Mesenchymal stem cell (in vitro differentiated cells and primary cell): ENCODE measurements around the gene SCYL3.

Source experiments
- DNase-seq: peaks from one replicate; pipeline ENCODE4 v3.0.0-alpha.2; 2013
- H2AFZ ChIP-seq: one replicate; pipeline ENCODE4 v1.6.1; 2013; ENCODE audit warnings: low read depth, mild to moderate bottlenecking, control low read depth, inconsistent platforms, low read length, moderate library complexity
- H2AK5ac ChIP-seq: 2 replicates; pipeline ENCODE4 v1.6.1; 2013; ENCODE audit warnings: low read length, moderate library complexity, mild to moderate bottlenecking, inconsistent platforms; ENCODE audit not compliant: severe bottlenecking
- H2BK120ac ChIP-seq: one replicate; pipeline ENCODE4 v1.6.1; 2013; ENCODE audit warnings: low read depth, mild to moderate bottlenecking, inconsistent platforms, low read length, moderate library complexity
- H2BK12ac ChIP-seq, 2 experiments: one replicate each; pipeline ENCODE4 v1.6.1; 2013; ENCODE audit warnings: inconsistent platforms in 2 of 2, low read length in 2 of 2, mild to moderate bottlenecking in 2 of 2, moderate library complexity in 2 of 2, control low read depth in 1 of 2
- H2BK15ac ChIP-seq: one replicate; pipeline ENCODE4 v1.6.1; 2013; ENCODE audit warnings: mild to moderate bottlenecking, low read depth, inconsistent platforms; ENCODE audit not compliant: poor library complexity, severe bottlenecking
- H2BK5ac ChIP-seq: 2 replicates; pipeline ENCODE4 v1.6.1; 2013; ENCODE audit warnings: low read depth, mild to moderate bottlenecking, low read length, control low read depth, inconsistent platforms; ENCODE audit not compliant: poor library complexity, severe bottlenecking
- H3K14ac ChIP-seq, 2 experiments: one replicate each; pipeline ENCODE4 v1.6.1; 2013; ENCODE audit warnings: inconsistent platforms in 2 of 2, low read length in 2 of 2, control low read depth in 1 of 2, mild to moderate bottlenecking in 1 of 2, moderate library complexity in 1 of 2
- H3K18ac ChIP-seq, 2 experiments: one replicate each; pipeline ENCODE4 v1.6.1; 2013; ENCODE audit warnings: inconsistent platforms in 2 of 2, low read length in 2 of 2, control low read depth in 1 of 2, low read depth in 1 of 2, mild to moderate bottlenecking in 1 of 2
- H3K23ac ChIP-seq, 2 experiments: one replicate each; pipeline ENCODE4 v1.6.1; 2013; ENCODE audit warnings: inconsistent platforms in 2 of 2, low read length in 2 of 2, mild to moderate bottlenecking in 2 of 2, moderate library complexity in 2 of 2, control low read depth in 1 of 2
- H3K27ac ChIP-seq: 2 replicates; pipeline ENCODE4 v1.5.1; 2013; ENCODE audit warnings: mild to moderate bottlenecking, moderate library complexity, low read length, control low read depth, inconsistent platforms; ENCODE audit not compliant: poor library complexity, severe bottlenecking
- H3K27me3 ChIP-seq, 2 experiments: 2 replicates each; pipeline versions ENCODE4 v1.6.1 to v1.7.0; 2013; ENCODE audit warnings: low read length in 2 of 2, mild to moderate bottlenecking in 2 of 2, moderate library complexity in 2 of 2, control low read depth in 1 of 2, inconsistent platforms in 1 of 2; ENCODE audit not compliant: control insufficient read depth in 1 of 2, insufficient read depth in 1 of 2
- H3K36me3 ChIP-seq, 2 experiments: 2 replicates each; pipeline versions ENCODE4 v1.6.1 to v1.7.0; 2013; ENCODE audit warnings: low read length in 2 of 2, control low read depth in 1 of 2, inconsistent platforms in 1 of 2, low read depth in 1 of 2, mild to moderate bottlenecking in 1 of 2; ENCODE audit not compliant: insufficient read depth in 2 of 2, control insufficient read depth in 1 of 2
- H3K4ac ChIP-seq, 2 experiments: one replicate each; pipeline ENCODE4 v1.6.1; 2013; ENCODE audit warnings: inconsistent platforms in 2 of 2, low read length in 2 of 2, mild to moderate bottlenecking in 2 of 2, moderate library complexity in 2 of 2, control low read depth in 1 of 2, low read depth in 1 of 2
- H3K4me1 ChIP-seq: 2 replicates; pipeline ENCODE4 v1.6.1; 2013; ENCODE audit warnings: low read depth, low read length, control low read depth; ENCODE audit not compliant: control insufficient read depth, insufficient read depth
- H3K4me2 ChIP-seq: 2 replicates; pipeline ENCODE4 v1.6.1; 2013; ENCODE audit warnings: low read length, mild to moderate bottlenecking, inconsistent platforms; ENCODE audit not compliant: poor library complexity, severe bottlenecking
- H3K4me3 ChIP-seq, 2 experiments: 2 replicates each; pipeline versions ENCODE4 v1.5.1 to v1.7.0; 2013; ENCODE audit warnings: low read length in 2 of 2, mild to moderate bottlenecking in 2 of 2, control low read depth in 1 of 2, low read depth in 1 of 2; ENCODE audit not compliant: insufficient read depth in 1 of 2
- H3K79me1 ChIP-seq: replicated peaks from 2 replicates; pipeline ENCODE4 v1.6.1; 2013; ENCODE audit warnings: mild to moderate bottlenecking, control low read depth, low read length, inconsistent platforms; ENCODE audit not compliant: poor library complexity, severe bottlenecking
- H3K9ac ChIP-seq: 2 replicates; pipeline ENCODE4 v1.7.0; 2013; ENCODE audit warnings: mild to moderate bottlenecking, low read length, moderate library complexity
- H3K9me3 ChIP-seq: 2 replicates; pipeline ENCODE4 v1.7.0; 2013; ENCODE audit warnings: mild to moderate bottlenecking, low read length; ENCODE audit not compliant: control insufficient read depth
- H4K8ac ChIP-seq: one replicate; pipeline ENCODE4 v1.6.1; 2013; ENCODE audit warnings: inconsistent platforms, mild to moderate bottlenecking, low read length, moderate library complexity
- H4K91ac ChIP-seq: one replicate; pipeline ENCODE4 v1.6.1; 2013; ENCODE audit warnings: mild to moderate bottlenecking, low read length, inconsistent platforms
- WGBS: methylation state at CpG from one replicate; pipeline ENCODE4 v1.1.7; 2013; ENCODE audit warnings: mixed read lengths; 5-methylcytosine and 5-hydroxymethylcytosine counted together

The SCYL3 gene

GRCh38 chr1:169890761-169891538 is 2.7 kb downstream of the SCYL3 start:
- no peak overlapping the region for H3K4me3 ChIP-seq
- peak overlapping the region; percentile 35 for H3K4me2 ChIP-seq
- H3K9ac ChIP-seq: no peak overlapping the region
- H3K9me3 ChIP-seq: no peaks in the 10 kb centered on the region
- H3K4me1 ChIP-seq: peaks cover 3% of the 10 kb centered on the region
- H3K36me3 ChIP-seq: peaks cover 2 to 31% of the 10 kb centered on the region in 2 experiments
- no peak overlapping the region for H2AFZ ChIP-seq
- WGBS: 65% methylated on average over 5 of the region's 5 CpGs
- H3K14ac ChIP-seq: no peak overlapping the region
- H3K27me3 ChIP-seq: no peaks in the 10 kb centered on the region
- H2BK120ac ChIP-seq: no peak overlapping the region
- no peak overlapping the region for H2BK5ac ChIP-seq
- peak overlapping the region; percentile 30 for H3K27ac ChIP-seq
- no peak overlapping the region for H2AK5ac ChIP-seq
- H3K23ac ChIP-seq: no peak overlapping the region
- H2BK15ac ChIP-seq: no peak overlapping the region
- no peak overlapping the region for H2BK12ac ChIP-seq
- H4K8ac ChIP-seq: no peak overlapping the region
- H3K18ac ChIP-seq: no peak overlapping the region
- DNase-seq: peak; percentile 8
- H3K4ac ChIP-seq: no peak overlapping the region
- H4K91ac ChIP-seq: no peak overlapping the region
- peaks cover 8% of the 10 kb centered on the region for H3K79me1 ChIP-seq

- WGBS: 97% methylated on average over 2 of the region's 2 CpGs
- H3K27me3 ChIP-seq: no peaks in the 10 kb centered on the region
- H3K4me1 ChIP-seq: peaks cover 5% of the 10 kb centered on the region
- H3K23ac ChIP-seq: no peak overlapping the region
- H3K36me3 ChIP-seq: peaks cover 5 to 38% of the 10 kb centered on the region in 2 experiments
- H2BK12ac ChIP-seq: no peak overlapping the region
- no peak overlapping the region for H2AK5ac ChIP-seq
- no peak overlapping the region for H2BK120ac ChIP-seq
- no peak overlapping the region for H3K18ac ChIP-seq
- H3K14ac ChIP-seq: no peak overlapping the region
- H3K9ac ChIP-seq: no peak overlapping the region
- H2BK15ac ChIP-seq: no peak overlapping the region
- H3K4ac ChIP-seq: no peak overlapping the region
- H2BK5ac ChIP-seq: no peak overlapping the region
- H3K4me3 ChIP-seq: no peak overlapping the region
- no peak overlapping the region for H3K4me2 ChIP-seq
- H4K91ac ChIP-seq: no peak overlapping the region
- H4K8ac ChIP-seq: no peak overlapping the region
- no peak overlapping the region for H3K27ac ChIP-seq
- H2AFZ ChIP-seq: no peak overlapping the region
- no peaks in the 10 kb centered on the region for H3K9me3 ChIP-seq
- DNase-seq: no peak
- H3K79me1 ChIP-seq: peaks cover 12% of the 10 kb centered on the region
Observed at GRCh38 chr1:169889871-169890270, 3.8 kb downstream of the SCYL3 start.

GRCh38 chr1:169886931-169887330 is 6.8 kb downstream of the SCYL3 start:
- H3K23ac ChIP-seq: no peak overlapping the region
- no peak for DNase-seq
- no peak overlapping the region for H2AFZ ChIP-seq
- no peak overlapping the region for H2BK5ac ChIP-seq
- no peak overlapping the region for H4K8ac ChIP-seq
- peaks cover 2% of the 10 kb centered on the region for H3K4me1 ChIP-seq
- no peak overlapping the region for H3K4ac ChIP-seq
- H2AK5ac ChIP-seq: no peak overlapping the region
- no peak overlapping the region for H3K14ac ChIP-seq
- H4K91ac ChIP-seq: no peak overlapping the region
- no peaks in the 10 kb centered on the region for H3K27me3 ChIP-seq
- no peak overlapping the region for H3K4me2 ChIP-seq
- peaks cover 19 to 45% of the 10 kb centered on the region in 2 experiments for H3K36me3 ChIP-seq
- no CpG with 5 or more reads among the region's 2 CpGs for WGBS
- H3K9me3 ChIP-seq: no peaks in the 10 kb centered on the region
- H3K9ac ChIP-seq: no peak overlapping the region
- H3K27ac ChIP-seq: no peak overlapping the region
- no peak overlapping the region for H2BK120ac ChIP-seq
- H3K4me3 ChIP-seq: no peak overlapping the region
- peaks cover 18% of the 10 kb centered on the region for H3K79me1 ChIP-seq
- H3K18ac ChIP-seq: no peak overlapping the region
- H2BK15ac ChIP-seq: no peak overlapping the region
- no peak overlapping the region for H2BK12ac ChIP-seq

- peaks cover 23 to 49% of the 10 kb centered on the region in 2 experiments for H3K36me3 ChIP-seq
- H3K27ac ChIP-seq: no peak overlapping the region
- DNase-seq: peak; percentile 6
- H3K14ac ChIP-seq: no peak overlapping the region
- peaks cover 2% of the 10 kb centered on the region for H3K4me1 ChIP-seq
- H3K4ac ChIP-seq: no peak overlapping the region
- no peak overlapping the region for H2BK120ac ChIP-seq
- H2AFZ ChIP-seq: no peak overlapping the region
- no peak overlapping the region for H4K8ac ChIP-seq
- H2BK15ac ChIP-seq: no peak overlapping the region
- no CpG with 5 or more reads among the region's 1 CpG for WGBS
- H3K9ac ChIP-seq: no peak overlapping the region
- no peak overlapping the region for H2BK12ac ChIP-seq
- peaks cover 22% of the 10 kb centered on the region for H3K79me1 ChIP-seq
- no peak overlapping the region for H3K4me3 ChIP-seq
- H3K23ac ChIP-seq: no peak overlapping the region
- no peaks in the 10 kb centered on the region for H3K27me3 ChIP-seq
- no peak overlapping the region for H2BK5ac ChIP-seq
- no peak overlapping the region for H3K4me2 ChIP-seq
- no peaks in the 10 kb centered on the region for H3K9me3 ChIP-seq
- no peak overlapping the region for H3K18ac ChIP-seq
- no peak overlapping the region for H4K91ac ChIP-seq
- H2AK5ac ChIP-seq: no peak overlapping the region
Observed at GRCh38 chr1:169886422-169886821, 7.3 kb downstream of the SCYL3 start.
